HUDEP-2 (cell line): ENCODE measurements around the gene TMEM107.

Experiments used
- DNase-seq, 76 experiments: peaks; one replicate each; lab custom pipeline; 2025; ENCODE audit not compliant: unreplicated experiment in 76 of 76; lab: John Stamatoyannopoulos, UW

TMEM107 gene

GRCh38 chr17:8162997-8163977 is 12.9 kb downstream of the TMEM107 start:
- peak in 1 of 76 experiments; percentile 21 for DNase-seq

DNA sequence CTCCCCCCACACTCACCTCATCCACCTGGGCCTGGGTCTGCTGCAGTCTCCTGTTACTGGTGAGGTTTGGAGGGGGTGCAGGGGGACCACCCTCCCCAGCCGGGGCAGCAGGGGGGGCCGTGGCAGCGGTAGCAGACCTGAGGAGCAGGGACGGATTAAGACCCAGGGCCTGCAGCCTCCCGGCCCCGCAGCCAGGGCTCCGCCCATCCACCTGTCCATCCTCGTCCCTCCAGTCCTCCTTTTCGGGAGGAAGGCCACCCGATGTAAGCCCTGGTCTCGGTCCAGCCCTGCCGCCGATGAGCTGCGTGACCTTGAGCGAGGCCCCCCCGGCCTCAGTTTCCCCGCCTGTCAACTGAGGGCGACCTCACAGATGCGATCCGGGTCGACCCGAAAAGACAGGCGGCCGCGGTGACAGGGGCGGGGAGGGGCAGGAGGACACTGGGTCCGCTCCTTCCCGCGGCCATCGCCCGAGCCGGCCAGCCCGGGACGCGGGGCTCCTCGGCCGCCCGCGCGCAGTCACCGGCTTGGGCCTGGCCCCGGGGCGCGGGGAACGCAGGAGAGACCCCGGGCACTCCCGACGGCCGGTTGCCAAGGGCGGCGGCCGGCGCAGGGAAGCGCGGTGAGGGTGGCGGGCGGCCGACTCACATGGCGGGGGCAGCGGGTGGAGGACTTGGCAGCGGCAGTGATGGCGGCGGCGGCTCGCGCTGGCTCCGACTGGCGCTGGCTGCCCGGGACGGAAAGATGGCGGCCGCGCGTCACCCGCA is 13.8 kb downstream of the TMEM107 start, which contains the start of gene VAMP2:
TSS of gene VAMP2 (minus strand) at position 716 of the 764 bp plus-strand sequence. CDS start at position 647, 69 bp downstream.
- DNase-seq: peak in 43 of 76 experiments; percentile 7 to 58 (median 30)

GRCh38 chr17:8161289-8162232 is 14.6 kb downstream of the TMEM107 start:
- DNase-seq: no peak

- DNase-seq: no peak
Observed at GRCh38 chr17:8160741-8161221, 15.4 kb downstream of the TMEM107 start.

- DNase-seq: no peak
Observed at GRCh38 chr17:8160224-8160577, 16.0 kb downstream of the TMEM107 start.

GRCh38 chr17:8159459-8160223 is 16.5 kb downstream of the TMEM107 start:
- DNase-seq: no peak

DNA sequence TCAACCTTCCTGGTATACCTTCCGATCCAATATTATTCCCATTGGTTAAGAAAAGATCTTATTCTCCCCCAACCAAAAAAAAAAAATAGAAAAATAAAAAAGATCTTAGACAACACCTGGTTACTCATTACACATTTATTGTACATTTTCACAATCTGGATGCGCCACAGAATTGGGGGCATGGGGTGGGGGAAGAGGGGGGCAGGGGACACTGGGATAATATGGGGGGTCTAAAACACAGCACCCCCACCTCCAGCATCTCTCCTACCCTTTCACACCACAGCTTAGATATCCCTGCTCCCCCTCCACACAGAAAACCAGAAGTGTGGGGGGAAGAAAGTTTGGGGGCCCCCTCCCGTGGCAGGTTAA is 17.2 kb downstream of the TMEM107 start:
- no peak for DNase-seq

DNA sequence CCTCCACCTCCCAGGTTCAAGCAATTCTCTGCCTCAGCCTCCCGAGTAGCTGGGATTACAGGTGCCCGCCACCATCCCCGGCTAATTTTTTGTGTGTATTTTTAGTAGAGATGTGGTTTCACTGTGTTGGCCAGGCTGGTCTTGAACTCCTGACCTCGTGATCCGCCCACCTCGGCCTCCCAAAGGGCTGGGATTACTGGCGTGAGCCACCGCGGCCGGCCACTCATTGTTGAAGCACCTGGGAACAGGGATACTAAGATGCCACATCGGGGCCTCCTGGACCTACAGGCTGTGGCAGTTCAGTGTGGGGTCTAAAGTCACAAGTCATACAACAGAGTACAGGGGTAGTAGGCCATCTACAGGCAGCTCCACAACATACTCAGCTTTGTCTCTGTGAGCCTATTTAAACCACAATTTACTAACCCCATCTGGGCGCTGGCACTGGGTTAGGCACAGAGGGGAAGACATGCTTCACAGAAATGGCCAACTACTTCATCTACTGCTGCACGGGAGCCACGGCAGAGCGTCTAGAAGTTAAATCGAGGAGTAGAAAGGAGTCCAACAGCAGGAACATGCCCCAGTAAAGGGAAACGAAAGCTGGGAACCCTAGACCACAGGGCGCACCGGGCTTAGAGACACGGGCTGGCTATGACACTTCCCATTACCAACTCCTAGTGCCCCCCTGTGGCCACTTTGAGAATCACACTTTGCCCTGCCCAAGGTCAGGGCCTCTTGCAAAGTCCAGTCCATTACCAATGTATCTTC is 17.7 kb downstream of the TMEM107 start:
- peak in 69 of 76 experiments; percentile 14 to 93 (median 79) for DNase-seq

DNA sequence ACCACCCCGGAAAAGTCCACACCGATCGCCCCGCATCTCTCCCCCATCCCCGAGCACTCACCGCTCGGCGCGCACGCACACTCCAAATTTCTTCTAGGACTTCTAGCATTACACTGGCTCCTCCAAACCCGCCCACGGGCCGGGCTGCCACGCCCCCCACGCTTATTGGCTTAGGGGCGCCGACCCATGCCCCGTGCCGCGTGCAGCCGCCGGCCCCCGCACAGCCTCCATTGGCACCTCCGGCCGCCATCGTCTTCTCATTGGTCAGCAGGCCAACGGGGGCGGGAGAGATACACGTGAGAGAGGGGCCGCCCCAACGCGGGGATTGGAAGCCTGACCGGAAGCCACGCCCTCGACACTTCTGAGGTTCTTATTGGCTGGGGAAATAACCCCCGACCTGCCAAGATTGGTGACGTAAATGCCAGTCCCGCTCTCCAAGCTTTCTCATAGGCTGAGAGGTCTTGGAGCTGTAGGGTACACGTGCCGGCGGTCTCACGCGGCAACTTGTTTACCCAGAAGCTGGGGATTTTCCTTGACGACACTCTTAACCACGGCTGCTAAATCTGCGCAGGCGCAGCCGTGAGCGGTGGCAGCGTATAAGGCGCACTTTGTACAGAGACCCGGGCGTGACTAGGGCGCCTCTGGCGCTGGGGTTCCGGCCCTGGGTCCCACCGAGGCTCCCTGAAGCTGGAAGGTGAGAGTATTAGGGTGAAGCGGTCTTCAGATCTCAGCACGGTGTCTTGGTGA is 19.8 kb downstream of the TMEM107 start:
- DNase-seq: peak; percentile 57 to 100 (median 100)

DNA sequence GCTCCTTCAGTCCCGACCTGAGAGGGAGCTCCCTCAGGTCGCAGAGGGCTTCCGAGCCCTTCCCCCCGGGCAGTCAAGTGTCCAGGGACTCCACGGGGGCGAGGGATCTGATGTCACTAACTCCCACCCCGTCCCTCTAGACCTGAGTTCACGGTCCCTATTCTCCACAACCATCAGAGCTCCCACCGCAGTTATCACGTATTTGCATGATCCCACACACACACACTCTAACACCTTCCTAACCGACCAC is 20.3 kb downstream of the TMEM107 start:
- peak in 1 of 76 experiments; percentile 48 for DNase-seq

DNA sequence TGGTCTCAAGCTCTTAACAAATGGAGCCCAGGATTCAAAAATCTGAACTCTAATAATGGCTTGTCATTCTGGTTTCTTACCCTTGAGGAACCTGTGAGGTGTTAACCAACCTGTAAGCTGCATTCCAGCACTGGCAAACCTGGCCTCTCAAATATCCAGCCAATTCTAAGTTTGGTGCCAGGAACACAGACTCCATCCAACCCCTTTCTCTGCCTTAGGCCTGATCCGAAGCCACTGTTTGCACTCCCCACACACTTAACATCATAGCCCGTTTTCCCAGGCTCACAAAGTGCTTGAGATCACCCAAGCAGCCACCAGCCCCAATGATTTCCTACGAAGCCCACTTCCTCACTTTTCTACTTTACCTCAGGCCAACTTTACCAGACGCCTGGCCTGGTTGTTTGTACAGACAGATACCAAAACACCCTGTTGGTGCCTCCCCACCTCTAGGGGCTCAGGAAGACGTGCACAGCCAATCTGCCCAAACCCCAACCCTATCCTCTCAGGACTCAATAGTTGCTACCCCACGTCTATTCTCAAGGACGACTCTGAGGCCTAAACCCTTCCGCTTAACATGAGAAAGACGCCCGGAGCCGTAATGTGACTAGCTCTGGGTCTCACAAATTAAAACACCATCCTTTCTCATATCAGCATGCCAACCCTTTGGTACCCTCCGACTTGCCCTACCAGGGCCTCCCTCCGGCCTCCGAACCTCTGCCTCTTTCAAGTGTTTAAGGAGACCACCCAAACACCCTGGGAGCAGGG is 20.8 kb downstream of the TMEM107 start:
- DNase-seq: peak in 16 of 76 experiments; percentile 6 to 51 (median 22)

GRCh38 chr17:8154608-8155155 is 21.5 kb downstream of the TMEM107 start:
- peak in 1 of 76 experiments; percentile 62 for DNase-seq

DNA sequence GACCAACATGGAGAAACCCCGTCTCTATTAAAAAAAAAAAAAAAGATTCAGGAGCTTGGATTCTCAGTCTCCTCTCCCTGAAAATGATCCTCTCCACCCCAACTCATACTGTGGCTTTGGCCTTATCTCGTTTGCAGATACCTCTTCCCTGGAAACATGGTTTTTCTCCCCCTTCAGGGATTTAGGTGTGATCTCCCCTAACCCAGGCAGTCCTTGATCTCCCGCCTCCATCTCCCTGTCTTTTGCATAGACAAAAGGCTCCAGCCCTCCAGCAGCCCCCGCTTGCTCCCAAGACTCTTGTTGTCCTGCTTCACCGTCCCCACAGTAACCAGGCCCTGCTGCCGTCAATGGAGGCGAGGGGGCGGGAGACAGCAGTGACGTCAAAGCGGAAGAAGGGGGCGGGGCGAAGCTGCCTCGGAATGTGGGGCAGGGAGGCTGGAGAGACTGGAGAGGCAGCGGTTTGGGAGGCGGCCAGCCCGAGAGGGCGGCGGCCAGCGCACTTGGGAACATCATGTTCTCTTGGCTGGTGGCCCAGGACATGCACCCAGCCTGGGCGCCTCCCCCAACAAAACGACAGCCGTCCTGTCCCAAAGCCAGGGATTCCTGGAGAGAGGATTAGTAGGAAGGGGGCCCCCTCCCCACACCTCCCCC is 22.1 kb downstream of the TMEM107 start:
- peak; percentile 38 to 99 (median 98) for DNase-seq

- peak in 61 of 76 experiments; percentile 9 to 71 (median 47) for DNase-seq
Observed at GRCh38 chr17:8153525-8153956, 22.6 kb downstream of the TMEM107 start.

GRCh38 chr17:8153031-8153451 is 23.1 kb downstream of the TMEM107 start:
- DNase-seq: no peak

- DNase-seq: peak in 74 of 76 experiments; percentile 49 to 99 (median 97)
Observed at GRCh38 chr17:8152112-8152775, 23.9 kb downstream of the TMEM107 start, which contains the start of gene PER1. PER1 (minus strand) TSS chr17:8152404; CDS start chr17:8150706, 1,698 bp downstream.
